Stimulated activated CD4-positive, alpha-beta T cell treated with anti-CD3 and anti-CD28 coated beads, TNF-alpha, amount 100 ng/mL, for 4 hours (primary cell): Measurements from ENCODE around the gene SNX20.

Experiments used
- DNase-seq, 3 experiments: peaks; one replicate each; pipeline ENCODE4 v3.0.0-alpha.2; 2020; ENCODE audit warnings: low read depth in 3 of 3

SNX20 gene

DNA sequence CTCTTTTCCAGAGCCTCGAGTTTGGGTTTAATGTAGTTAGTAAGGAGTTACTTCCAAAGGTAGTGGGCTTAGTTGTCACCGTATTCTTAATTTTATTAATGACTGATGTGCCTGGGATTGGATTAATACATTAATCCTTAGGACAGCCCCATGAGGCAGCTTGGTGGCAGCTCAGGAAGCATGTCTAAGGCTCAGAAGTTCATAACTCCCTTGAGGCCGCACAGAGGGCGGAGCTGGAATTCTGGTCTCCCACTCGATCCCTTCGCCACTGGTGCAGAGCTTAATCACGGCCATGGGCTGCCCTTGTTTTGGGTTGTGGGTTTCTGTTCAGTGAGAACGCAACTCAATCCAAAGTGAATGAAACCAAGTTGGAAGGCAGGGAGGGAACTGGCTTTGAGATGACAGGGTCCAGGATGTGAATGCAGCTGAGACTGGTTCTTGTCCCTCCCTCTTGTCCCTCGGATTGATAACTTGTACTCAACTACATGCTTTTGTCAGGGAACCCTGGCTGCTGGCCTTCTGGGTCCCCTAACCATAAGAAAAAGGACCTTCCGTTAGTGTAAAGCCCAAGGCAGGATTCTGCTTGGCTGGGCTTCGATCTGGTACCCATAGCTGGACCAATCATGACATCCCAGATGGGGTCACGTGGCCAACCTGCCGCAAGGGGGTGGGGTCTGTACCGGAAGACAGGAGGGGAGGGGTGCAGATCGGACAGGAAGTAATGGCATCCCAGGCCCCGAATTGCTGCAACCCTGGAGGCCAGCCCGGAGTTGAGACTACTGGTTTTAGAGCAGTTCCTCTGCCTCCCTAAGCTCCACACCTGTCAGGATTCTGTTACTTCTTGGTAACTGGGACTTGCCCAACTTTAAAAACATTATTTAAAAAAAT, 45.4 kb downstream of the SNX20 start:
- no peak for DNase-seq

DNA sequence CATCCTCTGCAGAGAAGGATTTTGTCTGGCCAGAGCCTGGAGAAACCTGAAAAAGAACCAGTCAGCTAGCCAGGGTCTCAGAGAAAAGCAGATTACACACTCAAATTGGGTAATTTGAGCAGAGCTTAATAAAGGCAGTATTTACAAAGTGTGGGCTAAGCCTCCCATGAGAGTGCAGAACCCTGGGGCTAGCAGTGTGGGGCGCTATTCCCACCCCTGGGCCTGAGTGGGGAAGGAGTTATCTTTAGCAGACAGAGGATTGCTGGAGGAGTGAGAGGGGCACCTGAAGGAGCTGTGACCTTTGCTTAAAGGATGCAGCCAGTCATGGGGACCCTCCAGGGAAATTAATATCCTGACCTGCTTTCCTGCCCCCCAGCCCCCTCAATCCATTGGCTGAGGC, 46.2 kb downstream of the SNX20 start:
- DNase-seq: no peak

DNA sequence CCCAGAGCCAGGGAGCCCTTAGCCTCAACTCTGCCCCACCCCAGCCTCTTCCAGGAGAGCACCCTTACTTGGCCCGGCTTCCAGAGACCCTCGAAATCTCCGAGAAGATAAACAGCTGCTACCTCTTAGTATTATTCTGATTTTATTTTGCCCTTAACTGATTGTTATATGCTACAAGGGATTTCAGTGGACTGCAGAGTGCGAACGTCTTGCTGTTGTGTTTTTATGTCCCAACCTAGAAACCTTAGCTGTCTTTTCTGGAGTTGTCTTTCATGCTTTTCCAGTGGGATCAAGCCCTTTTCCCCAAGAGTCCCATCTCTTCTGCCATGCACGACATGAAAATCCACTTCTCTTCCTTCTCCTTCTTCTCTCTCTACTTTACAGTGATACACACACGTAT, 47.0 kb downstream of the SNX20 start:
- no peak for DNase-seq

DNA sequence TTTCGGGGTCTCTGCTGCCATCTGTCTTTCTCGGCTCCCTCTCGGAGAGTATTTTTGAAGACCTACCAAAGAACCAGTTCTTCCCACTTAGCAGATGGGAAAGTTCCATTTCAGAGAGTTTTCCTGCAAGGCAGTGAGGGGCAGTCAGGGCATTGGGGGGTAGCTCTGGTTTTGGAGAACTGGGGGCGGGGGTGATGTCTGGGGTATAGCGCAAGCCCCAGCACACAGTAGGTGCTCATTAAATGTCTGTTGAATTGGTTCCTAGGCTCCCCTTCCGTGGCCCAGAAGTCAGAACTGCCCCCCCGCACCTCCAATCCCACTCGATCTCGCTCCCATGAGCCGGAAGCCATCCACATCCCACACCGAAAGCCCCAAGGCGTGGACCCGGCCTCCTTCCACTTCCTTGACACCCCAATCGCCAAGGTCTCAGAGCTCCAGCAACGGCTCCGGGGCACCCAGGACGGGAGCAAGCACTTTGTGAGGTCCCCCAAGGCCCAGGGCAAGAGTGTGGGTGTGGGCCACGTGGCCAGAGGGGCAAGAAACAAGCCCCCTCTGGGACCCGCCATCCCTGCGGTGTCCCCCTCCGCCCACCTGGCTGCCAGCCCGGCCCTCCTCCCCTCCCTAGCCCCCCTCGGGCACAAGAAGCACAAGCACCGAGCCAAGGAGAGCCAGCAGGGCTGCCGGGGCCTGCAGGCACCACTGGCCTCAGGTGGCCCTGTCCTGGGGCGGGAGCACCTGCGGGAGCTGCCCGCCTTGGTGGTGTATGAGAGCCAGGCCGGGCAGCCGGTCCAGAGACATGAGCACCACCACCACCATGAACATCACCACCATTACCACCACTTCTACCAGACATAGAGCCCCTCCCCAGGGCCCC, 47.9 kb downstream of the SNX20 start:
- DNase-seq: no peak

DNA sequence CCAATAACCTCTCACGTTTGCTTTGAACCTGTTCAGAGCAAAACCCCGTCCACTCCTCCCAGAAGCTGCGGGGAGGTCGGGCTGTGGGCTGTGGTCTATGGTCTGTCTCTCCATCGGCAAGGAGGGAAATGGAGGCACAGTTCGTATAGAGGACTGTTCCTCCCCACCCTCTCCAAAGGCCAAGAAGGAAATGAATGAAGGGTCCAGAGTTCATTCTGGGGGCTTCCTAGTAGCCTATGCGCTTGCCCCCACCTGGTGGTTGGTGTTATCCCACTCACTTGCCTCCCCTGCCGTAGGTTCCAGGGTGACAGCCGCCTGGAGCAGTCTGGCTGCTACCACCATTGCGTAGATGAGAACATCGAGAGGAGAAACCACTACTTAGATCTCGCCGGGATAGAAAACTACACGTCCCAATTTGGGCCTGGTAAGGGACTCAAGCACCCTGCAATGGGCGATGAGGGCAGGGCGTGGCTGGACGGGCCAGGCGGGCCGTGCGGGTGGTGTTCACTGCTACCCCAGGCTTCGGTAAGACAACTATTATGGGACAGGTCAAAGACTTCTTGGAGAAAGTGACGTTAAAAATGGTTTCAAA, 49.0 kb downstream of the SNX20 start:
- no peak for DNase-seq

DNA sequence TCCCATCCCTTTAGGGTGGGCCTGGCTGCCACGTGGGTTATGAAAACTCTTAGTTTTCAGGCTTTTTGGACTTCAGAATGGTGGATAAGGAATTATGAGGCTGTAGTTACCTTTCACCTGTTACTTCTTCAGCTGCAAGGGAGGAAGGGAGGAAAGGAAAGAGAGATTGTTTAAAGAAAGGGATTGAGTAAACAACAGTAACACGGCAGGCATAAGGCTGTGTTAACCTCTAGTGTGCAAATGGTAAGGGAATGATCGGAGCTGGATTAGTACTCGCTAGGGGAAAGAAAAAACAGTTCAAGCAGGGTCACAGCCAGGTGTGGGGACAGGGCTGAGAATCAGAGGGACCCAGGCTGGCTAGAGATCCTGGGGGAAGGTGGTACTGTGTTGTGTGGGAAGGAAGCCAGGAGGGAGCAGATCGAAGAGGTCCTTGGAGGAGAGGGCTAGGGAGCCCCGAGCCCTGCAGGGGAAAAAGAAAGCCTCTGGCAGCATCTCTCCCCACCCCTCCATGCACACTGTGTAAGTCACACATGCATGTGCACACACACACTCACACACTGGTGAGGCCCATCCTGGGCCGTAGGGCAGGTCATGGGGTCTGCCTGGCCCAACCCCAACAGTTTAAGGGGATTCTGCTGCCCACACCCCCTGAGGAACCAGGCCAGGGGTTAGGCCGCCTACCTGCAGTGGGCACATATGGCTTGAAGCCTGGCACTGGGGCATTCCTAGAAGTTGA, 49.7 kb downstream of the SNX20 start:
- DNase-seq: no peak

DNA sequence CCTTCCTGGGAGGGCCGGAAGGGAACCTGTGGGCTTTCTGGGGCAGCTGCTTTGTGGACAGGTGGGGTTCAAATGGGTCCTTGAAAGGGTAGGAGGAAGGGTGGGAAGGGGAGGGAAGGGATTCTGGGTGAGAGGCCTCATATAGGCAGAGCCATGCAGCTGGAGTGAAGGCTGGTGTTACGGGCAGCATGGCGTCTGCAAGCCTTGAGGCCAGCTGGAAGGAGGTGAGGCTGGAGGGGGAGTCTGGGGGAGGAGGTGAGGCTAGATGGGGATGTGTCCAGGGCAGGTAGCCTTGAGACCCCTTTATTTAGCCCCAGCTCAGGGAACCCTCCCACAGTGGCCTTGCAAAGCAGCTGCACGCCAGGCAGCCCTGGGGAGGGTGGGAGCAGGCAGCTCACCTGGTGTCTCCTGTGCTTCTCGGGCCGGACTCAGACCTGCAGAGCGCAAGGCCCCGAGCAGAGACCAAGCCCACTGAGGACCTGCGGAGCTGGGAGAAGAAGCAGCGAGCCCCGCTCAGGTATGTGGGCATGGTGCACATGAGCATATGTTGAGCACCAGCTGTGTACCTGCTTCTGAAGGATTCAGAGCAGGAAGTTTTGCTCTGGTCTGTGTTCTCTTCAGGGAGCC, 50.6 kb downstream of the SNX20 start:
- no peak for DNase-seq

DNA sequence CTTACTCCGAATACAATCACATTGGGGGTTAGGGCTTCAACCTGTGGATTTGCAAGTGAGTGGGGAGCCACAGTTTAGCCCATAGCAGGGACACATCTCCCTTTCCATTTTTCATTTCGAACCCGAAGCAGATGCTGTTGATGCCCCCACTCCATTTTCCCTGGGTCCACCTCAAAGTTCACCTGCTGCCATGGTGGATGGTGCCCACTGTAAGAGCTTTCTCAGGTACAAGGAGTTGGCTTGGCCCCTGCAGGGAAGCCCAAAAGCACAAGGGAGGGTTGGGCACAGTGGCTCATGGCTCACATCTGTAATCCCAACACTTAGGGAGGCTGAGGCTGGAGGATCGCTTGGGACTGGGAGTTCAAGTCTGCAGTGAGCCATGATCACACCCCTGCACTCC, 51.8 kb downstream of the SNX20 start:
- DNase-seq: no peak

DNA sequence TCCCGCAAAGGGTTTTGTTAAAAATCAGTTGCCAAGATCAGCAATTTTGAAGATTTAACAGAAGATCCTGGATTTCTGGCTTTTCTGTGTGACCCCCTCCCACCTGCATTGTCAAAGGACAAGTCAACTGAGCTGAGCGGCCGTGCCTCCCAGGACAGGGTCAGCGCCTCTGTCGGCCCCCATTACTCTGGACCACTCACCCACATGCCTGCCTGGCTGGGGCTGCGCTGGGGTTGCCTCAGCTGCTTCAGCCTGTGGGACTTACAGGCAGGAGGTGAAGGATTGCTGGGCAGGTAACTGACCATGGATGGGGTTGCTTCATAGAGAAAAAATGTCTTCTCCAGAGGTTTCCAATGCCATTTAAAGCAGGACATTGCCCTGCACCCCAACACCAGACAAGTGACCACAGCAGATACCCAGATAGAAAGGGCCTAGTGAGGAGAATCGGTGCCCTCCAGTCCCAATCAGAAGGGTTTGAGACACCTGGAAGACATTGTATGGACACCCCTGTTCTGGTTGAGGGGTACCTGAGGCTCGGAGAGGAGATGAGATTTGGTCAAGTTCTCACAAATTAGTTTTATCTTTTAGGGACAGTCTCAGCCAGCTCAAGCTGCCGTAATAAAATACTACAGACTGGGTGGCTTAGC, 52.8 kb downstream of the SNX20 start:
- no peak for DNase-seq

DNA sequence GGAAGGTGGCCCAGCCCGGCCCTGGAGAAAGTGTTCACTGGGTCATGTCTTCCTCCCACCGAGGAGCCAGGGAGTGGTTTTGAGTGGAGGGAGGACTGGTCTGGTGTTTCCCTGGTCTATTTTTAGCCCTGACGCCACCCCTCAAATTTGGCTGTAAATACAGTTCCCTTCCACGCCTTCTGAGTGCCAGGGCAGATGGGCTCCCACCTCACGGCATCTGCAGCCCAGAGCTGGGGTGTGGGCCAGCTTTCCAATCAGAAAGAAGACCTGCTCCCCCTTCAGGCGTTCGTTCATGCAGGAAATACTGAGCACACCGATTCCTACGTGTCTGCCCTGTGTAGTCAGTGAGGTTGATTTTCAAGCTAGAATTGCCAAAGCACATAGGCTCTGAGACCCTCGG, 53.7 kb downstream of the SNX20 start:
- DNase-seq: peak in 2 of 3 experiments; percentile 20 to 24

DNA sequence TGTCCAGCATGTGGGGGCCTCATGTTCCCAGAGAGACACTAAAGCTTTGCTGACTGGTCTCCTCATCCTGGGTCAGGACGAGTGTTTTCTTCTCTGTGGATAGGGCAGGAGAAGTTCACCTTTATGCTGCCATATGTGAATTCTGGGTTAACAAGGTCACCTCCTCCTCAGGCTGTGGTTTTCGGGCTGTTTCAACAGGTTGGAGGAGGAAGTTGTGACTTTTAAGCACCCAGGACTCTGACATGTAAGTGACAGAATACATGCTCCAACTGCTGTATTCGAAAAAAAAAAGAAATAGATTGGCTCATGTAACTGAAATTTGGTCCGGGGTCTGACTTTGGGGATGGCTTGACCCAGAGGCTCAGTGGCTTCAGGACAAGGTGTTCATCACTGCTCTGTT, 54.2 kb downstream of the SNX20 start:
- DNase-seq: no peak

DNA sequence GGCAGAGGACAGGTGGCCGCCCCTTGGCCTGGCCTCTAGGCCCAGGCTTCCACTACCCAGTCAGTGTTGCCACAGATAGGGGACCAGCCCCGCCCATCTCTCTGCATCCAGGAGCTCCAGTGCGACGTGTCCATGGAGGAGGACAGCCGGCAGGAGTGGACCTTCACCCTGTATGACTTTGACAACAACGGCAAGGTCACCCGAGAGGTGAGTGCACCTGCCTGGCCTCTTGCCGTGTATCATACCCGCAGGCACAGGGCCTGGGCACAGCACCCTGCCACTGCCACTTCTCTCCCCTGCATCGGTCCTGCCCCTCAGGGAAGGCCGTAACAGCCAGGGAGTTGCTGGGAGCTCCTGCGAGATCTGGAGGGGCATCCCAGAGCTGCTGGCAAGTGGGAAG, 55.7 kb downstream of the SNX20 start:
- DNase-seq: no peak

DNA sequence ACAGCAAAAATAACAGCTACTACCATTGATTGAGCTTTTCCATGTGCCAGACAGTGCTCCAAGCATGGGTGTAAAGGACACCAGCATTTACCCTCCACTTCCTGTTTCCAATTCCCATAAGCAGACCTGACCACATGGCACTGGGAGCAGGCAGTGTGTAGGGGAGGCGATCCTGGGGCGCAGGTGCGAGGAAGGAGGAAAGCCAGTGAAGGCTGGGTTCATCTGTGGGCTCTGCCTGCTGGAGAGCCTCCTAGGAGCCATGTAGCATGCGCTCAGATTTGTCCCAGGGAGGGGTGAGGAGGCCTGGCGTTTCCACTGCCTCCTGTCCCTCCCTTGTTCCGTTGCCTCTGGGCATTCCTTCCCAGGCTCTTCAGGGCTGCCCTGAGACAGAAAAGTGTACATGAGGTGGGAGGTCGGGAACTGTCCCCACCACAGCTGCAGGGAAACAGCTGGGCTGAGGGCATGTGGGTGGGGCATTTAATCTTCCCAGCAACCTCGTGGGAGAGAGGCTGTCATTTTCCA, 56.6 kb downstream of the SNX20 start:
- no peak for DNase-seq

DNA sequence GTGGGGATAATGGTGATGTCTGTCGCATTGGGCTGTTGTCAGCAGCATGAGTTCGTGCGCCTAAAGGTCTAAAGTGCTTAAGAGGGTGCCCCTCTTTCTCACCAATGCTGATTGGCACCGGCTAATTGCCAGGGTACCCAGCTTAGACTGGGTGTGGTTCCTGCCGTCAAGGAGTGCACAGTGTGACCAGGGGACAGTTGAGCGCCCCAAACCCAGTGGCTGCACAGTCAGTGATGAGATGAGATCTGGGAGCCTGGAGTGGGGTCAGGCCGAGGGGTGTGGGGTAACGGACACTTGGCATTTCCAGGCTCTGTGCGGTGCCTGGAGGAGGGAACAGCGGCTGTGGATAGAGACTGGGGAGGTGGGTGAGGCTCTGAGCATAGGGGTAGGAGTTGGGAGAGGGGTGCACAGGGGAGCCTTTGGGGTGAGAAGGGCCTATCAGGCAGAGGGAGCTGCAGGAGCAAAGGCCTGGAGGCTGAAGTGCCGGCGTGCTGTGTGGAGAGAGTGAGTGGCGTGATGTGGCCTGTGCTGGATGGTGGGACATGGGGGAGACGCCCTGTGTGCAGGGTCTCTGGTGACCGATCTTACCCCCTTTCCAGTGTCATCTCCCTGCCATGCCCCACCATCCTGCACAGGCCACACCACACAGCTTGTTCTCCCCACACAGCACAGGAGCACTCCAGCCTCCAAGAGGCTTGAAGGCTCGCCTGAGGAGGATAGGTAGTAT, 58.3 kb downstream of the SNX20 start:
- no peak for DNase-seq

DNA sequence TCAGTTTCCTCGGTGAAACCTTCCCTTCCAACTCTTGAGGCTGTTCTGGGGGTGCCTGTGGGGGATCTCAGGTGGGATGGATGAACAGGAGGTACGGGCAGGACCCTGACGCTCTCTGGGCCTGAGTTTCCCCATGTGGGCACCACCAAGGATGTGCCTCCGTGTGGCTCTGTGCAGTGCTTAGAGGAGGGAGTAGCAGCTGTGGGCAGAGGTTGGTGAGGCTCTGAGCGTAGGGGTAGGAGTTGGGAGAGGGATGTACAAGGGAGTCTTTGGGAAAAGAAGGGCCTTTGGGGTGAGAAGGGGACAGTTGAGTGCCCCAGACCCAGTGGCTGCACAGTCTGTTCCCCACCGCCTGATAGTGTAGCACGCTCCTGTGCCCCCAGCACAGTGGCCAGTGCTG, 59.1 kb downstream of the SNX20 start:
- DNase-seq: no peak
